GM18507 (cell line): ENCODE data around the gene ZNF681.
"Not testable (repeated sequence)": the region's sequence is repeated elsewhere in the genome, so short reads cannot be mapped to it uniquely, and the experiment has no call there.

ENCODE experiments used
- DNase-seq: peaks from one replicate; pipeline ENCODE4 v3.0.0; 2011; ENCODE audit warnings: low read depth; ENCODE audit not compliant: insufficient read length; ENCODE audit errors: extremely low spot score
- FAIRE-seq: peaks from 2 replicates; lab custom pipeline; 2011; peaks lifted over from hg19 to GRCh38; lab: Jason Lieb, UNC

ZNF681 gene

DNA sequence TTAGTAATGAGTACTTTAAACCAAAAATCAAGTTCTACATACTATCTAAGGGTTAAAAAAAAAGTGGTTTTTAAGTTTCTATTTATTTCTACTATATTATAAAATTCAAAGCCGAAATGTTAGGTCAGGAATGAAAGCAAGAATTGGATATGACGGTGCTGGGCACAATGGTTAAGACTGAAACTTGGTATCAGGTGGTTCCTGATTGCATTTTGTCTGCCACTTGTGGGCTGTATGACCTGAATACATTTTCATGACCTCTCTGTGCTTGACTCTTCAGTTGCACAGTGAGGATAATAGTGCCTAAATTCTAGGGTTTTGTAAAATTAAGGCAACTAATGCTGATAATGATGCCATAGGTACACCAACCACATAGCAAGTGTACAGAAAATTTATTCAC lies 49.3 kb downstream of the ZNF681 start:
- FAIRE-seq = no peak
- no peak for DNase-seq

- FAIRE-seq = no peak
- DNase-seq = no peak
Observed at GRCh38 chr19:23706657-23707056, 52.0 kb downstream of the ZNF681 start.

DNA sequence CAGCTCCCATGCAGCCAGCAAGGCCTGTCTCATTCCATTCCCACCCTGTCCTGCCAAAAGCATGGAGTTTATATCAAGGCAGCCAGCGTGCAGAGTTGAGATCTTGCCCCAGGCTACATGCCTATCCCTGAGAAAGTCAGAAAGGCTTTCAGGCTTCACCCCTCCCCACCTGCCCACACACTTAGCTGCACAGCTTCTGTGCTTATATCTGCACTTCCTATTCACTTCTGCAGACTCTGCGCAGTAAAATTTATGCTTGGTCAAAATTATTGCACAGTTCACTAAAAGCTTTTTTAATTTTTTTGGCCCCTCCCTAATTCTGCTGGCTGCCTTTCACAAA lies 59.2 kb downstream of the ZNF681 start:
- FAIRE-seq = no peak
- no peak for DNase-seq

DNA sequence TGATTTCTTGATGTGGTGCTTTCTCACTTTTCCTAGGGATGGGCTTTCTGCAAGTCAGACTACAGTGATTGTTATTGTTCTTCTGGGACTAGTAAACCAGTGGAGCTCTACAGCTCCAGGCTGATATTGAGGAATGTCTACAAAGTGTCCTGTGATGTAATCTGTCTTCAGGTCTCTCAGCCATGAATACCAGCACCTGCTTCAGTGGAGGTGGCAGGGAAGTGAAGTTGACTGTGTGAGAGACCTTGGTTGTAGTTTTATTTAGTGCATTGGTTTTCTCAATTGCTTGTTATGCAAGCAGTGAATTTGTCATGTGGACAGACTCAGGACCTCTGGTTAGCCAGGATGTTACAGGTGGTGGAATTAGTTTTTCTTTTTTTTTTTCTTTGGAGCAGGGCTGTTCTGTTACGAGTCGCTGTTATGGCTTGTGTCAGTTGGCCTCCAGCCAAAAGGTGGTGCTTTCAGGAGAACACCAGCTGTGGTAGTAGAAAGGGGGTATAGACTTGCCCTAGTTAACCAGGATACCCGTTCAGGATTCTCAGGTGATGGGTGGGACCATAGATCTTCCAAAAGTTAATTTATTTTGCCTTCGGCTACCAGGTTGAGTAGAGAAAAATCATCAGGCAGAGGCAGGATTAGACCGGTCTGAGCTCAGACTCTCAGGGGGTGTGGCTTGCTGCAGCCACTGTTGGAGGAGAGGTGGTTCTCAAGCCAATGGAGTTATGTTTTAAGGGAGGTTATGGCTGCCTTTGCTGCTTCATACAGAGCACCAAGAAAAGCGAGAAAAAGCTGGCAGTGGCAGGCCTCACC lies 59.8 kb downstream of the ZNF681 start:
- no peak for DNase-seq
- no peak for FAIRE-seq

DNA sequence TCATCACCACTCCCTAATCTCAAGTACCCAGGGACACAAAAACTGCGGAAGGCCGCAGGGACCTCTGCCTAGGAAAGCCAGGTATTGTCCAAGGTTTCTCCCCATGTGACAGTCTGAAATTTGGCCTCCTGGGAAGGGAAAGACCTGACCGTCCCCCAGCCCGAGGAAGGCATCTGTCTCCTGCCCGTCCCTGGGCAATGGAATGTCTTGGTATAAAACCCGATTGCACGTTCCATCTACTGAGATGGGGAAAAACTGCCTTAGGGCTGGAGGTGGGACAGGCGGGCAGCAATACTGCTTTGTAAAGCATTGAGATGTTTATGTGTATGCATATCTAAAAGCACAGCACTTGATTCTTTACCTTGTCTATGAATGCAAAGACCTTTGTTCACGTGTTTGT lies 65.8 kb downstream of the ZNF681 start:
- not testable (repeated sequence) for DNase-seq, FAIRE-seq
